Activated CD8-positive, alpha-beta T cell treated with anti-CD3 and anti-CD28 coated beads for 36 hours (primary cell): ENCODE measurements around the gene NEURL2. TPM values are rescaled to one million over a fixed set of nuclear protein-coding genes. Genes with fewer than 3 reads are reported as not detected.
A peak's percentile ranks its signal among the peaks of the same experiment; 100 is the strongest.

Experiments
- ATAC-seq: fragments of 200-7000 bp; cut with Tn5 transposase; one replicate; pipeline ENCODE4 v1.10.0; 2021; ENCODE audit warnings: mild to moderate bottlenecking, moderate library complexity
- CTCF ChIA-PET: fragments of 350-600 bp; sonication (Branson Sonifier 250); formaldehyde crosslinking; loops from one replicate; lab custom pipeline; 2021; ENCODE audit warnings: antibody characterized with exemption; lab: Charles Lee
- POLR2A ChIA-PET: fragments of 350-600 bp; sonication (Branson Sonifier 250); formaldehyde crosslinking; loops from one replicate; lab custom pipeline; 2021; ENCODE audit warnings: antibody characterized with exemption; lab: Charles Lee
- DNase-seq: peaks from one replicate; pipeline ENCODE4 v3.0.0-alpha.2; 2020
- H3K27ac Mint-ChIP-seq: one replicate; pipeline ENCODE4 v1.8.0; 2021; ENCODE audit warnings: mild to moderate bottlenecking, mixed read lengths
- H3K27me3 Mint-ChIP-seq: one replicate; pipeline ENCODE4 v1.8.0; 2021; ENCODE audit warnings: mixed read lengths
- H3K36me3 Mint-ChIP-seq: one replicate; pipeline ENCODE4 v1.8.0; 2021; ENCODE audit warnings: low read depth, mixed read lengths
- H3K4me1 Mint-ChIP-seq: one replicate; pipeline ENCODE4 v1.8.0; 2021; ENCODE audit warnings: low read depth, mixed read lengths
- H3K4me3 Mint-ChIP-seq: one replicate; pipeline ENCODE4 v1.8.0; 2021; ENCODE audit warnings: mild to moderate bottlenecking, moderate library complexity, mixed read lengths
- H3K9me3 Mint-ChIP-seq: one replicate; pipeline ENCODE4 v1.8.0; 2021; ENCODE audit warnings: mixed read lengths
- CTCF ChIP-seq: fragments of 200-600 bp; IDR thresholded peaks from one replicate; pipeline ENCODE4 v1.8.0; 2022; ENCODE audit warnings: antibody characterized with exemption, mild to moderate bottlenecking
- intact Hi-C: fragments of 100-400 bp; cut with micrococcal nuclease; formaldehyde crosslinking; loops from one replicate; pipeline ENCODE4 v1.10.0; 2022
- total RNA-seq, 2 experiments: library from RNA; stranded (reverse); gene quantifications; one replicate each; pipeline ENCODE4 v1.2.3, GENCODE V29; 2021

The NEURL2 gene
- total RNA-seq, 2 experiments from 2014 or later, result 2.4 to 2.9 TPM

GRCh38 chr20:45894797-45895196 is 3.8 kb upstream of the NEURL2 start:
- CTCF ChIA-PET, result no interaction called here
- no peak for TF ChIP-seq CTCF
- no peak for ATAC-seq
- Mint-ChIP-seq H3K27ac (no peak overlapping the region), H3K36me3 (peaks cover 10% of the 10 kb centered on the region), H3K27me3 (no peaks in the 10 kb centered on the region), H3K4me3 (no peak overlapping the region), H3K9me3 (no peaks in the 10 kb centered on the region), H3K4me1 (peaks cover 25% of the 10 kb centered on the region)
- DNase-seq, result no peak
- intact Hi-C loops, result no loop called here
- POLR2A ChIA-PET, result interaction anchor here (0.7 to 7.8 kb wide), 2 partner anchors 10 to 41 kb away, joined by 3 to 59 read pairs; partner anchors contain the start of gene PCIF1

- Mint-ChIP-seq H3K36me3 (peaks cover 11% of the 10 kb centered on the region), H3K4me3 (no peak overlapping the region), H3K27me3 (no peaks in the 10 kb centered on the region), H3K4me1 (peaks cover 29% of the 10 kb centered on the region), H3K27ac (no peak overlapping the region), H3K9me3 (no peaks in the 10 kb centered on the region)
- CTCF ChIA-PET, result interaction anchor here (1.6 kb wide), 1 partner anchor 76 kb away, joined by 7 read pairs; no protein-coding TSS in a partner anchor
- no peak for TF ChIP-seq CTCF
- DNase-seq (no peak), ATAC-seq (no peak)
- intact Hi-C loops, result no loop called here
- POLR2A ChIA-PET, result interaction anchor here (0.7 to 7.8 kb wide), 4 partner anchors 9 to 77 kb away, joined by 3 to 59 read pairs (median 18); partner anchors contain the start of genes PCIF1, ZNF335 and ZSWIM1
These were observed 2.8 kb upstream of the NEURL2 start for GRCh38 chr20:45893831-45894230.

GRCh38 chr20:45892828-45893500 is 2.0 kb upstream of the NEURL2 start:
- H3K4me1 Mint-ChIP-seq, result peaks cover 29% of the 10 kb centered on the region
- no peaks in the 10 kb centered on the region for H3K9me3 Mint-ChIP-seq
- peak overlapping the region; percentile 88 for H3K4me3 Mint-ChIP-seq
- ATAC-seq (peak; percentile 32), DNase-seq (peak; percentile 54)
- H3K27ac Mint-ChIP-seq, result peak overlapping the region; percentile 61
- CTCF ChIA-PET, result interaction anchor here (1.0 to 1.6 kb wide), 6 partner anchors 8 to 94 kb away, joined by 3 to 9 read pairs (median 3); no protein-coding TSS in a partner anchor
- peaks cover 16% of the 10 kb centered on the region for H3K36me3 Mint-ChIP-seq
- intact Hi-C loops, result no loop called here
- no peak for TF ChIP-seq CTCF
- H3K27me3 Mint-ChIP-seq, result no peaks in the 10 kb centered on the region
- POLR2A ChIA-PET, result interaction anchor here (0.8 to 7.8 kb wide), 9 partner anchors 9 to 80 kb away, joined by 3 to 59 read pairs (median 5); partner anchors contain the start of genes PCIF1, UBE2C, ZNF335 and ZSWIM1

GRCh38 chr20:45892049-45892825 is 1.2 kb upstream of the NEURL2 start:
- DNase-seq (no peak), ATAC-seq (no peak)
- Mint-ChIP-seq H3K4me1 (peaks cover 29% of the 10 kb centered on the region), H3K9me3 (no peaks in the 10 kb centered on the region), H3K36me3 (peaks cover 16% of the 10 kb centered on the region), H3K27me3 (no peaks in the 10 kb centered on the region), H3K4me3 (peak overlapping the region; percentile 88), H3K27ac (peak overlapping the region; percentile 48)
- TF ChIP-seq CTCF, result no peak
- intact Hi-C loops, result no loop called here
- CTCF ChIA-PET, result interaction anchor here (1.0 to 1.6 kb wide), 7 partner anchors 8 to 93 kb away, joined by 3 to 9 read pairs (median 3); no protein-coding TSS in a partner anchor
- POLR2A ChIA-PET, result interaction anchor here (0.8 to 7.8 kb wide), 13 partner anchors 8 to 79 kb away, joined by 3 to 59 read pairs (median 8); partner anchors contain the start of genes ACOT8, PCIF1, UBE2C and ZNF335
